ENCODE measurements around the gene SLC66A1.

SLC66A1 gene

GRCh38 chr1:19323987-19324664 is 12.0 kb downstream of the SLC66A1 start:
- H3K9me3 ChIP-seq (ENCODE audit: low read length) = no peaks in the 10 kb centered on the region
- H3K4me1 ChIP-seq (ENCODE audit: insufficient read depth, low read length) = no peaks in the 10 kb centered on the region
- no peak overlapping the region for H2AFZ ChIP-seq (ENCODE audit: low read depth, low read length)
- H3K36me3 ChIP-seq (ENCODE audit: insufficient read depth, low read length) = peaks cover 48% of the 10 kb centered on the region
- H3K27me3 ChIP-seq (ENCODE audit: insufficient read depth, low read length) = no peaks in the 10 kb centered on the region
- no peak overlapping the region for H3K4me3 ChIP-seq (ENCODE audit: low read length)

- Histone ChIP-seq H3K36me3 (ENCODE audit: insufficient read depth, low read length) (peaks cover 49% of the 10 kb centered on the region), H3K4me1 (ENCODE audit: insufficient read depth, low read length) (no peaks in the 10 kb centered on the region), H3K27me3 (ENCODE audit: insufficient read depth, low read length) (no peaks in the 10 kb centered on the region), H3K4me3 (ENCODE audit: low read length) (no peak overlapping the region), H3K9me3 (ENCODE audit: low read length) (no peaks in the 10 kb centered on the region), H2AFZ (ENCODE audit: low read depth, low read length) (no peak overlapping the region)
Observed at GRCh38 chr1:19324665-19324990, 12.5 kb downstream of the SLC66A1 start.

- H3K27me3 ChIP-seq (ENCODE audit: insufficient read depth, low read length) = no peaks in the 10 kb centered on the region
- H3K36me3 ChIP-seq (ENCODE audit: insufficient read depth, low read length) = peaks cover 49% of the 10 kb centered on the region
- H3K9me3 ChIP-seq (ENCODE audit: low read length) = no peaks in the 10 kb centered on the region
- H3K4me1 ChIP-seq (ENCODE audit: insufficient read depth, low read length) = no peaks in the 10 kb centered on the region
- H3K4me3 ChIP-seq (ENCODE audit: low read length) = no peak overlapping the region
- H2AFZ ChIP-seq (ENCODE audit: low read depth, low read length) = no peak overlapping the region
Observed at GRCh38 chr1:19325368-19325957, 13.3 kb downstream of the SLC66A1 start.

- Histone ChIP-seq H3K4me1 (ENCODE audit: insufficient read depth, low read length) (no peaks in the 10 kb centered on the region), H3K4me3 (ENCODE audit: low read length) (no peak overlapping the region), H3K27me3 (ENCODE audit: insufficient read depth, low read length) (no peaks in the 10 kb centered on the region), H2AFZ (ENCODE audit: low read depth, low read length) (no peak overlapping the region), H3K36me3 (ENCODE audit: insufficient read depth, low read length) (peaks cover 48% of the 10 kb centered on the region), H3K9me3 (ENCODE audit: low read length) (no peaks in the 10 kb centered on the region)
Observed at GRCh38 chr1:19325958-19326747, 14.0 kb downstream of the SLC66A1 start.

- peaks cover 49% of the 10 kb centered on the region for H3K36me3 ChIP-seq (ENCODE audit: insufficient read depth, low read length)
- no peaks in the 10 kb centered on the region for H3K27me3 ChIP-seq (ENCODE audit: insufficient read depth, low read length)
Observed at GRCh38 chr1:19326748-19327065, 14.6 kb downstream of the SLC66A1 start.

GRCh38 chr1:19327301-19327700 is 15.2 kb downstream of the SLC66A1 start:
- no peaks in the 10 kb centered on the region for H3K9me3 ChIP-seq (ENCODE audit: low read length)
- H3K27me3 ChIP-seq (ENCODE audit: insufficient read depth, low read length) = no peaks in the 10 kb centered on the region
- H3K36me3 ChIP-seq (ENCODE audit: insufficient read depth, low read length) = peaks cover 47% of the 10 kb centered on the region
- H3K4me1 ChIP-seq (ENCODE audit: insufficient read depth, low read length) = no peaks in the 10 kb centered on the region
- H3K4me3 ChIP-seq (ENCODE audit: low read length) = no peak overlapping the region
- no peak overlapping the region for H2AFZ ChIP-seq (ENCODE audit: low read depth, low read length)

More at GRCh38 chr1:19326748-19327065, 14.6 kb downstream of the SLC66A1 start:
- Histone ChIP-seq H3K4me3 (ENCODE audit: low read length) (no peak overlapping the region), H2AFZ (ENCODE audit: low read depth, low read length) (no peak overlapping the region), H3K9me3 (ENCODE audit: low read length) (no peaks in the 10 kb centered on the region), H3K4me1 (ENCODE audit: insufficient read depth, low read length) (no peaks in the 10 kb centered on the region)

- no peaks in the 10 kb centered on the region for H3K4me1 ChIP-seq (ENCODE audit: insufficient read depth, low read length)
- H3K36me3 ChIP-seq (ENCODE audit: insufficient read depth, low read length) = peaks cover 44% of the 10 kb centered on the region
- H3K27me3 ChIP-seq (ENCODE audit: insufficient read depth, low read length) = no peaks in the 10 kb centered on the region
- no peak overlapping the region for H3K4me3 ChIP-seq (ENCODE audit: low read length)
- no peaks in the 10 kb centered on the region for H3K9me3 ChIP-seq (ENCODE audit: low read length)
- H2AFZ ChIP-seq (ENCODE audit: low read depth, low read length) = no peak overlapping the region
Observed at GRCh38 chr1:19327736-19328135, 15.6 kb downstream of the SLC66A1 start.

- Histone ChIP-seq H3K4me3 (ENCODE audit: low read length) (no peak overlapping the region), H3K36me3 (ENCODE audit: insufficient read depth, low read length) (peaks cover 46% of the 10 kb centered on the region), H2AFZ (ENCODE audit: low read depth, low read length) (no peak overlapping the region), H3K4me1 (ENCODE audit: insufficient read depth, low read length) (no peaks in the 10 kb centered on the region), H3K27me3 (ENCODE audit: insufficient read depth, low read length) (no peaks in the 10 kb centered on the region), H3K9me3 (ENCODE audit: low read length) (no peaks in the 10 kb centered on the region)
Observed at GRCh38 chr1:19328486-19328885, 16.4 kb downstream of the SLC66A1 start.

GRCh38 chr1:19329188-19329587 is 17.1 kb downstream of the SLC66A1 start:
- peaks cover 42% of the 10 kb centered on the region for H3K36me3 ChIP-seq (ENCODE audit: insufficient read depth, low read length)
- no peaks in the 10 kb centered on the region for H3K27me3 ChIP-seq (ENCODE audit: insufficient read depth, low read length)
- no peak overlapping the region for H3K4me3 ChIP-seq (ENCODE audit: low read length)
- H2AFZ ChIP-seq (ENCODE audit: low read depth, low read length) = no peak overlapping the region
- no peaks in the 10 kb centered on the region for H3K9me3 ChIP-seq (ENCODE audit: low read length)
- no peaks in the 10 kb centered on the region for H3K4me1 ChIP-seq (ENCODE audit: insufficient read depth, low read length)

GRCh38 chr1:19329611-19330010 is 17.5 kb downstream of the SLC66A1 start:
- H3K9me3 ChIP-seq (ENCODE audit: low read length) = no peaks in the 10 kb centered on the region
- no peaks in the 10 kb centered on the region for H3K4me1 ChIP-seq (ENCODE audit: insufficient read depth, low read length)
- no peaks in the 10 kb centered on the region for H3K27me3 ChIP-seq (ENCODE audit: insufficient read depth, low read length)
- no peak overlapping the region for H3K4me3 ChIP-seq (ENCODE audit: low read length)
- H3K36me3 ChIP-seq (ENCODE audit: insufficient read depth, low read length) = peaks cover 38% of the 10 kb centered on the region
- H2AFZ ChIP-seq (ENCODE audit: low read depth, low read length) = no peak overlapping the region

GRCh38 chr1:19330449-19331135 is 18.5 kb downstream of the SLC66A1 start:
- Histone ChIP-seq H3K4me3 (ENCODE audit: low read length) (no peak overlapping the region), H3K36me3 (ENCODE audit: insufficient read depth, low read length) (peaks cover 34% of the 10 kb centered on the region), H3K4me1 (ENCODE audit: insufficient read depth, low read length) (no peaks in the 10 kb centered on the region), H2AFZ (ENCODE audit: low read depth, low read length) (no peak overlapping the region), H3K27me3 (ENCODE audit: insufficient read depth, low read length) (no peaks in the 10 kb centered on the region), H3K9me3 (ENCODE audit: low read length) (no peaks in the 10 kb centered on the region)

- no peaks in the 10 kb centered on the region for H3K27me3 ChIP-seq (ENCODE audit: insufficient read depth, low read length)
- no peaks in the 10 kb centered on the region for H3K4me1 ChIP-seq (ENCODE audit: insufficient read depth, low read length)
- H3K36me3 ChIP-seq (ENCODE audit: insufficient read depth, low read length) = peaks cover 26% of the 10 kb centered on the region
- no peaks in the 10 kb centered on the region for H3K9me3 ChIP-seq (ENCODE audit: low read length)
- no peak overlapping the region for H2AFZ ChIP-seq (ENCODE audit: low read depth, low read length)
- H3K4me3 ChIP-seq (ENCODE audit: low read length) = no peak overlapping the region
Observed at GRCh38 chr1:19331262-19331878, 19.2 kb downstream of the SLC66A1 start.

GRCh38 chr1:19332832-19333231 is 20.7 kb downstream of the SLC66A1 start:
- Histone ChIP-seq H3K36me3 (ENCODE audit: insufficient read depth, low read length) (peaks cover 13% of the 10 kb centered on the region), H3K4me3 (ENCODE audit: low read length) (no peak overlapping the region)

More at GRCh38 chr1:19332832-19333231, 20.7 kb downstream of the SLC66A1 start:
- H3K27me3 ChIP-seq (ENCODE audit: insufficient read depth, low read length) = no peaks in the 10 kb centered on the region
- H3K4me1 ChIP-seq (ENCODE audit: insufficient read depth, low read length) = no peaks in the 10 kb centered on the region
- no peak overlapping the region for H2AFZ ChIP-seq (ENCODE audit: low read depth, low read length)
- H3K9me3 ChIP-seq (ENCODE audit: low read length) = no peaks in the 10 kb centered on the region
